HG03442 (cell line): ENCODE data around the gene DAAM1.

Source experiments
- ATAC-seq: cut with Tn5 transposase; IDR thresholded peaks from one replicate; pipeline ENCODE4 v1.9.1; 2021; ENCODE audit warnings: mild to moderate bottlenecking, moderate library complexity; ENCODE audit not compliant: unreplicated experiment

DAAM1 gene

GRCh38 chr14:59187118-59187517 lies 1.3 kb upstream of the DAAM1 start:
- ATAC-seq, result no peak

- ATAC-seq, result peak; percentile 11
Measured at GRCh38 chr14:59187802-59188460, 536 bp upstream of the DAAM1 start.

- peak; percentile 7 for ATAC-seq
Measured at GRCh38 chr14:59189091-59189785, 771 bp downstream of the DAAM1 start.

- peak; percentile 48 for ATAC-seq
Measured at GRCh38 chr14:59189786-59190368, 1.4 kb downstream of the DAAM1 start.

- peak; percentile 7 for ATAC-seq
Measured at GRCh38 chr14:59190372-59190771, 1.9 kb downstream of the DAAM1 start.

GRCh38 chr14:59195912-59196311 lies 7.4 kb downstream of the DAAM1 start:
- ATAC-seq, result no peak

- ATAC-seq, result no peak
Measured at GRCh38 chr14:59197695-59198262, 9.3 kb downstream of the DAAM1 start.

GRCh38 chr14:59199205-59199604 lies 10.7 kb downstream of the DAAM1 start:
- no peak for ATAC-seq

- ATAC-seq, result no peak
Measured at GRCh38 chr14:59199614-59200013, 11.1 kb downstream of the DAAM1 start.

GRCh38 chr14:59200195-59200594 lies 11.7 kb downstream of the DAAM1 start:
- ATAC-seq, result no peak

- ATAC-seq, result no peak
Measured at GRCh38 chr14:59202031-59202430, 13.6 kb downstream of the DAAM1 start.

GRCh38 chr14:59204305-59204704 lies 15.8 kb downstream of the DAAM1 start:
- ATAC-seq, result no peak

GRCh38 chr14:59206892-59207291 lies 18.4 kb downstream of the DAAM1 start:
- ATAC-seq, result no peak

GRCh38 chr14:59207506-59207933 lies 19.1 kb downstream of the DAAM1 start:
- peak; percentile 52 for ATAC-seq

GRCh38 chr14:59208224-59208814 lies 19.9 kb downstream of the DAAM1 start:
- peak; percentile 56 for ATAC-seq

- no peak for ATAC-seq
Measured at GRCh38 chr14:59208954-59209353, 20.5 kb downstream of the DAAM1 start.

- ATAC-seq, result no peak
Measured at GRCh38 chr14:59210621-59211020, 22.2 kb downstream of the DAAM1 start.

- no peak for ATAC-seq
Measured at GRCh38 chr14:59213368-59214315, 25.2 kb downstream of the DAAM1 start.

- ATAC-seq, result peak; percentile 72
Measured at GRCh38 chr14:59214702-59215302, 26.3 kb downstream of the DAAM1 start.

GRCh38 chr14:59215322-59215721 lies 26.9 kb downstream of the DAAM1 start:
- ATAC-seq, result peak; percentile 11
